ENCODE data around the gene SP140L. TPM values are rescaled to one million over a fixed set of nuclear protein-coding genes. Genes with fewer than 3 reads are reported as not detected.
A peak's percentile ranks its signal among the peaks of the same experiment; 100 is the strongest.
"Not testable (repeated sequence)": the region's sequence is repeated elsewhere in the genome, so short reads cannot be mapped to it uniquely, and the experiment has no call there.

Gene SP140L
- total RNA-seq, result 100 to 1,000 TPM in 1 of 2 experiments, 10 to 100 TPM in 1; 98.6 to 102 TPM
- polyA plus RNA-seq, result 10 to 100 TPM; 24.1 to 37.2 TPM

GRCh38 chr2:230326453-230327417, at the start of gene SP140L:
TSS of gene SP140L (plus strand) at chr2:230327193. CDS start at chr2:230327270, 77 bp downstream.
- Histone ChIP-seq H3K4me3 (ENCODE audit: low read length in 2 of 2) (peak within 1 kb of the TSS; percentile 51 to 82), H3K9me3 (ENCODE audit: control insufficient read depth in 1 of 2, low read length in 2 of 2) (no peaks in the 10 kb centered on the region), H3K36me3 (ENCODE audit: insufficient read depth, low read length) (no peaks in the 10 kb centered on the region), H3K27me3 (ENCODE audit: insufficient read depth, low read length) (no peaks in the 10 kb centered on the region), H3K4me1 (ENCODE audit: insufficient read depth, low read length) (peaks cover 78% of the 10 kb centered on the region), H3K27ac (ENCODE audit: low read depth, low read length) (peak within 1 kb of the TSS; percentile 84)
- H3K27ac Mint-ChIP-seq, result peak within 1 kb of the TSS; percentile 94 to 99 (median 97)
- intact Hi-C loops (cut with micrococcal nuclease), result loop anchor here (1.0 to 10.0 kb wide), 6 partner anchors 7 to 402 kb away; partner anchors contain the start of genes FBXO36, SP140 and TRIP12
- no peaks in the 10 kb centered on the region for H3K27me3 Mint-ChIP-seq
- peaks cover 48 to 90% (median 75%) of the 10 kb centered on the region in 4 donors for H3K4me1 Mint-ChIP-seq
- H3K9me3 Mint-ChIP-seq, result peaks cover 0 to 3% (median 0%) of the 10 kb centered on the region in 8 donors
- POLR2A ChIA-PET (ENCODE audit: partially characterized antibody), result interaction anchor here (0.6 to 4.2 kb wide), 31 partner anchors 8 to 387 kb away, joined by 3 to 50 read pairs (median 5); partner anchors contain the start of genes SP100, SP110 and SP140
- peak within 1 kb of the TSS; percentile 90 to 98 (median 94) for H3K4me3 Mint-ChIP-seq
- H3K36me3 Mint-ChIP-seq, result peaks cover 27 to 36% of the 10 kb centered on the region in 2 donors
- peak; percentile 73 to 89 (median 79) for DNase-seq
- CTCF ChIA-PET (ENCODE audit: partially characterized antibody), result interaction anchor here (1.0 to 2.5 kb wide), 4 partner anchors 9 to 124 kb away, joined by 3 to 7 read pairs (median 4); no protein-coding TSS in a partner anchor

GRCh38 chr2:230282936-230283335, 44.1 kb upstream of the SP140L start:
- Mint-ChIP-seq H3K36me3 (peaks cover 66% of the 10 kb centered on the region in 2 donors), H3K27ac (peak overlapping the region in 2 of 7 donors; percentile 8 to 46), H3K9me3 (no peaks in the 10 kb centered on the region), H3K4me1 (peaks cover 13 to 29% (median 19%) of the 10 kb centered on the region in 4 donors), H3K4me3 (no peak overlapping the region), H3K27me3 (no peaks in the 10 kb centered on the region)
- Histone ChIP-seq H3K27me3 (ENCODE audit: insufficient read depth, low read length) (no peaks in the 10 kb centered on the region), H3K4me3 (ENCODE audit: low read length in 2 of 2) (no peak overlapping the region), H3K36me3 (ENCODE audit: insufficient read depth, low read length) (peaks cover 7% of the 10 kb centered on the region), H3K4me1 (ENCODE audit: insufficient read depth, low read length) (peaks cover 14% of the 10 kb centered on the region), H3K27ac (ENCODE audit: low read depth, low read length) (no peak overlapping the region), H3K9me3 (ENCODE audit: control insufficient read depth in 1 of 2, low read length in 2 of 2) (no peaks in the 10 kb centered on the region)
- ChIA-PET POLR2A (ENCODE audit: partially characterized antibody) (no interaction called here), CTCF (ENCODE audit: partially characterized antibody) (interaction anchor here (1.0 to 1.1 kb wide), 2 partner anchors 11 to 216 kb away, joined by 3 read pairs; no protein-coding TSS in a partner anchor)
- DNase-seq, result no peak
- intact Hi-C loops (cut with micrococcal nuclease), result no loop called here

- peaks cover 19 to 37% (median 27%) of the 10 kb centered on the region in 4 donors for H3K4me1 Mint-ChIP-seq
- POLR2A ChIA-PET (ENCODE audit: partially characterized antibody), result no interaction called here
- intact Hi-C loops (cut with micrococcal nuclease), result no loop called here
Observed at GRCh38 chr2:230286048-230286447, 40.9 kb upstream of the SP140L start.

GRCh38 chr2:230289311-230289710, 37.7 kb upstream of the SP140L start:
- peaks cover 17% of the 10 kb centered on the region for H3K4me1 ChIP-seq (ENCODE audit: insufficient read depth, low read length)

More at GRCh38 chr2:230286048-230286447, 40.9 kb upstream of the SP140L start:
- Histone ChIP-seq H3K4me3 (ENCODE audit: low read length in 2 of 2) (no peak overlapping the region), H3K9me3 (ENCODE audit: control insufficient read depth in 1 of 2, low read length in 2 of 2) (no peaks in the 10 kb centered on the region), H3K36me3 (ENCODE audit: insufficient read depth, low read length) (peaks cover 23% of the 10 kb centered on the region), H3K27me3 (ENCODE audit: insufficient read depth, low read length) (no peaks in the 10 kb centered on the region), H3K27ac (ENCODE audit: low read depth, low read length) (no peak overlapping the region), H3K4me1 (ENCODE audit: insufficient read depth, low read length) (peaks cover 17% of the 10 kb centered on the region)
- no peak for DNase-seq
- Mint-ChIP-seq H3K27me3 (no peaks in the 10 kb centered on the region), H3K9me3 (peaks cover 0 to 3% (median 0%) of the 10 kb centered on the region in 8 donors), H3K36me3 (peaks cover 71 to 75% of the 10 kb centered on the region in 2 donors), H3K27ac (no peak overlapping the region), H3K4me3 (peak overlapping the region in 1 of 8 donors; percentile 0)
- CTCF ChIA-PET (ENCODE audit: partially characterized antibody), result no interaction called here

GRCh38 chr2:230295192-230295591, 31.8 kb upstream of the SP140L start:
- POLR2A ChIA-PET (ENCODE audit: partially characterized antibody), result no interaction called here
- H3K36me3 Mint-ChIP-seq, result peaks cover 94 to 95% of the 10 kb centered on the region in 2 donors
- H3K36me3 ChIP-seq (ENCODE audit: insufficient read depth, low read length), result peaks cover 50% of the 10 kb centered on the region

More at GRCh38 chr2:230289311-230289710, 37.7 kb upstream of the SP140L start:
- DNase-seq, result peak in 4 of 5 donors; percentile 14 to 22 (median 18)
- Mint-ChIP-seq H3K36me3 (peaks cover 86 to 88% of the 10 kb centered on the region in 2 donors), H3K4me1 (peaks cover 17 to 37% (median 28%) of the 10 kb centered on the region in 4 donors), H3K27ac (peak overlapping the region in 2 of 7 donors; percentile 38 to 57)
- H3K9me3 Mint-ChIP-seq; H3K27me3 ChIP-seq (ENCODE audit: insufficient read depth, low read length); H3K4me3 ChIP-seq (ENCODE audit: low read length in 2 of 2); CTCF ChIA-PET (ENCODE audit: partially characterized antibody); H3K9me3 ChIP-seq (ENCODE audit: control insufficient read depth in 1 of 2, low read length in 2 of 2); H3K27me3 Mint-ChIP-seq; H3K4me3 Mint-ChIP-seq; intact Hi-C loops (cut with micrococcal nuclease); H3K27ac ChIP-seq (ENCODE audit: low read depth, low read length): not testable (repeated sequence)
- H3K36me3 ChIP-seq (ENCODE audit: insufficient read depth, low read length), result peaks cover 41% of the 10 kb centered on the region
- POLR2A ChIA-PET (ENCODE audit: partially characterized antibody), result interaction anchor here (1.0 to 1.3 kb wide), 2 partner anchors 28 to 122 kb away, joined by 3 read pairs; no protein-coding TSS in a partner anchor

GRCh38 chr2:230296917-230297316, 30.1 kb upstream of the SP140L start:
- intact Hi-C loops (cut with micrococcal nuclease), result no loop called here
- Mint-ChIP-seq H3K4me1 (peaks cover 0 to 4% (median 3%) of the 10 kb centered on the region in 4 donors), H3K4me3 (no peak overlapping the region), H3K27me3 (no peaks in the 10 kb centered on the region), H3K27ac (peak overlapping the region in 1 of 7 donors; percentile 77), H3K9me3 (peaks cover 0 to 10% (median 5%) of the 10 kb centered on the region in 8 donors), H3K36me3 (peaks cover 84 to 94% of the 10 kb centered on the region in 2 donors)
- no peak overlapping the region for H3K27ac ChIP-seq (ENCODE audit: low read depth, low read length)
- H3K9me3 ChIP-seq (ENCODE audit: control insufficient read depth in 1 of 2, low read length in 2 of 2), result peaks cover 0 to 5% of the 10 kb centered on the region in 2 donors
- H3K36me3 ChIP-seq (ENCODE audit: insufficient read depth, low read length), result peaks cover 41% of the 10 kb centered on the region
- no peaks in the 10 kb centered on the region for H3K27me3 ChIP-seq (ENCODE audit: insufficient read depth, low read length)
- CTCF ChIA-PET (ENCODE audit: partially characterized antibody), result interaction anchor here (1.6 kb wide), 1 partner anchor 10 kb away, joined by 4 read pairs; no protein-coding TSS in a partner anchor
- H3K4me1 ChIP-seq (ENCODE audit: insufficient read depth, low read length), result no peaks in the 10 kb centered on the region
- POLR2A ChIA-PET (ENCODE audit: partially characterized antibody), result interaction anchor here (0.8 to 1.2 kb wide), 2 partner anchors 10 to 77 kb away, joined by 3 read pairs; partner anchors contain the start of gene SP110
- H3K4me3 ChIP-seq (ENCODE audit: low read length in 2 of 2), result no peak overlapping the region
- DNase-seq, result no peak

More at GRCh38 chr2:230295192-230295591, 31.8 kb upstream of the SP140L start:
- peaks cover 0 to 10% (median 5%) of the 10 kb centered on the region in 8 donors for H3K9me3 Mint-ChIP-seq
- peaks cover 0 to 4% (median 2%) of the 10 kb centered on the region in 4 donors for H3K4me1 Mint-ChIP-seq
- peak overlapping the region in 2 of 7 donors; percentile 36 to 57 for H3K27ac Mint-ChIP-seq
- Histone ChIP-seq H3K4me1 (ENCODE audit: insufficient read depth, low read length) (no peaks in the 10 kb centered on the region), H3K27ac (ENCODE audit: low read depth, low read length) (no peak overlapping the region), H3K9me3 (ENCODE audit: control insufficient read depth in 1 of 2, low read length in 2 of 2) (peaks cover 0 to 5% of the 10 kb centered on the region in 2 donors), H3K27me3 (ENCODE audit: insufficient read depth, low read length) (no peaks in the 10 kb centered on the region), H3K4me3 (ENCODE audit: low read length in 2 of 2) (no peak overlapping the region)
- H3K4me3 Mint-ChIP-seq, result no peak overlapping the region
- no peak for DNase-seq
- no peaks in the 10 kb centered on the region for H3K27me3 Mint-ChIP-seq
- intact Hi-C loops (cut with micrococcal nuclease), result no loop called here
- CTCF ChIA-PET (ENCODE audit: partially characterized antibody), result no interaction called here
